ENCODE results near the gene CEP112. TPM values are rescaled to one million over a fixed set of nuclear protein-coding genes. Genes with fewer than 3 reads are reported as not detected.

CEP112 gene
- total and polyA plus RNA-seq, 2 donors (not counting 1 experiment from before 2014, with no cell fraction given) = 5.4 to 6.4 TPM

- H3K27me3 ChIP-seq (ENCODE audit: control insufficient read depth, insufficient read depth, low read length) = no peaks in the 10 kb centered on the region
- H2AFZ ChIP-seq (ENCODE audit: low read length) = no peak overlapping the region
- no peaks in the 10 kb centered on the region for H4K20me1 ChIP-seq (ENCODE audit: control insufficient read depth, extremely low read depth, insufficient read depth, low read length)
- no peaks in the 10 kb centered on the region for H3K36me3 ChIP-seq (ENCODE audit: control insufficient read depth, insufficient read depth, low read length)
- H3K79me2 ChIP-seq (ENCODE audit: control insufficient read depth, insufficient read depth, low read length) = no peaks in the 10 kb centered on the region
- H3K4me1 ChIP-seq (ENCODE audit: control insufficient read depth, extremely low read depth, insufficient read depth, low read length) = peaks cover 2% of the 10 kb centered on the region
- H3K9ac ChIP-seq (ENCODE audit: insufficient read depth, low read length) = no peak overlapping the region
- no peak overlapping the region for H3K4me2 ChIP-seq (ENCODE audit: extremely low read depth, insufficient read depth, low read length)
- no peak for TF ChIP-seq EZH2 (IDR thresholded peaks at IDR 0.05; ENCODE audit: low read length, missing control alignments)
- TF ChIP-seq CTCF (conservative IDR thresholded peaks at IDR 0.05 in 1 of 2, IDR thresholded peaks at IDR 0.05 in 1 of 2; ENCODE audit: low read depth in 1 of 2, low read length in 2 of 2) = no peak
- DNase-seq (ENCODE audit: low read depth in 2 of 2) = peak in 1 of 2 donors; percentile 50
- no peak overlapping the region for H3K4me3 ChIP-seq (replicated peaks in 1 of 4; ENCODE audit: control extremely low read depth in 1 of 4, insufficient read depth in 1 of 4, low read depth in 3 of 4, low read length in 4 of 4)
- no peaks in the 10 kb centered on the region for H3K9me3 ChIP-seq (ENCODE audit: control insufficient read depth, insufficient read depth, low read depth, low read length)
- no peak overlapping the region for H3K27ac ChIP-seq (ENCODE audit: insufficient read depth, low read length)
Measured at GRCh38 chr17:65694601-65695000, 497.3 kb downstream of the CEP112 start.

- H3K27me3 ChIP-seq (ENCODE audit: control insufficient read depth, insufficient read depth, low read length) = no peaks in the 10 kb centered on the region
- H3K9me3 ChIP-seq (ENCODE audit: control insufficient read depth, insufficient read depth, low read depth, low read length) = no peaks in the 10 kb centered on the region
- H3K4me1 ChIP-seq (ENCODE audit: control insufficient read depth, extremely low read depth, insufficient read depth, low read length) = no peaks in the 10 kb centered on the region
- H2AFZ ChIP-seq (ENCODE audit: low read length) = no peak overlapping the region
- no peaks in the 10 kb centered on the region for H4K20me1 ChIP-seq (ENCODE audit: control insufficient read depth, extremely low read depth, insufficient read depth, low read length)
- H3K9ac ChIP-seq (ENCODE audit: insufficient read depth, low read length) = no peak overlapping the region
- no peak for DNase-seq (ENCODE audit: low read depth in 2 of 2)
- H3K27ac ChIP-seq (ENCODE audit: insufficient read depth, low read length) = no peak overlapping the region
- H3K36me3 ChIP-seq (ENCODE audit: control insufficient read depth, insufficient read depth, low read length) = no peaks in the 10 kb centered on the region
- no peak for TF ChIP-seq CTCF (conservative IDR thresholded peaks at IDR 0.05 in 1 of 2, IDR thresholded peaks at IDR 0.05 in 1 of 2; ENCODE audit: low read depth in 1 of 2, low read length in 2 of 2)
- no peak for TF ChIP-seq EZH2 (IDR thresholded peaks at IDR 0.05; ENCODE audit: low read length, missing control alignments)
- H3K4me3 ChIP-seq (replicated peaks in 1 of 4; ENCODE audit: control extremely low read depth in 1 of 4, insufficient read depth in 1 of 4, low read depth in 3 of 4, low read length in 4 of 4) = no peak overlapping the region
- H3K79me2 ChIP-seq (ENCODE audit: control insufficient read depth, insufficient read depth, low read length) = no peaks in the 10 kb centered on the region
- H3K4me2 ChIP-seq (ENCODE audit: extremely low read depth, insufficient read depth, low read length) = no peak overlapping the region
Measured at GRCh38 chr17:65690626-65691310, 501.2 kb downstream of the CEP112 start.

- H2AFZ ChIP-seq (ENCODE audit: low read length) = no peak overlapping the region
- no peak overlapping the region for H3K4me2 ChIP-seq (ENCODE audit: extremely low read depth, insufficient read depth, low read length)
- no peaks in the 10 kb centered on the region for H3K9me3 ChIP-seq (ENCODE audit: control insufficient read depth, insufficient read depth, low read depth, low read length)
- DNase-seq (ENCODE audit: low read depth in 2 of 2) = no peak
- TF ChIP-seq CTCF (conservative IDR thresholded peaks at IDR 0.05 in 1 of 2, IDR thresholded peaks at IDR 0.05 in 1 of 2; ENCODE audit: low read depth in 1 of 2, low read length in 2 of 2) = no peak
- no peak for TF ChIP-seq EZH2 (IDR thresholded peaks at IDR 0.05; ENCODE audit: low read length, missing control alignments)
- H4K20me1 ChIP-seq (ENCODE audit: control insufficient read depth, extremely low read depth, insufficient read depth, low read length) = no peaks in the 10 kb centered on the region
- H3K4me3 ChIP-seq (replicated peaks in 1 of 4; ENCODE audit: control extremely low read depth in 1 of 4, insufficient read depth in 1 of 4, low read depth in 3 of 4, low read length in 4 of 4) = no peak overlapping the region
- no peak overlapping the region for H3K9ac ChIP-seq (ENCODE audit: insufficient read depth, low read length)
- no peaks in the 10 kb centered on the region for H3K79me2 ChIP-seq (ENCODE audit: control insufficient read depth, insufficient read depth, low read length)
- H3K27me3 ChIP-seq (ENCODE audit: control insufficient read depth, insufficient read depth, low read length) = no peaks in the 10 kb centered on the region
- H3K27ac ChIP-seq (ENCODE audit: insufficient read depth, low read length) = no peak overlapping the region
- H3K36me3 ChIP-seq (ENCODE audit: control insufficient read depth, insufficient read depth, low read length) = no peaks in the 10 kb centered on the region
- peaks cover 2% of the 10 kb centered on the region for H3K4me1 ChIP-seq (ENCODE audit: control insufficient read depth, extremely low read depth, insufficient read depth, low read length)
Measured at GRCh38 chr17:65688307-65688706, 503.6 kb downstream of the CEP112 start.

Measured in fibroblast of lung (primary cell).